Body of pancreas (tissue), 4 donors: Measurements from ENCODE around the gene ONECUT2. TPM values are rescaled to one million over a fixed set of nuclear protein-coding genes. Genes with fewer than 3 reads are reported as not detected.

ENCODE experiments used
- ATAC-seq: fragments of 150-250 bp; one replicate; pipeline ENCODE4 v1.9.1; 2016
- DNase-seq, 4 donors: peaks; one replicate each; pipeline ENCODE4 v3.0.0-alpha.2; 2019
- H3K27ac ChIP-seq, 4 donors: fragments of 200-600 bp; sonication (generic); 1 replicate in 3 of 4; 2 replicates in 1 of 4; pipeline versions ENCODE4 v1.5.1 to v1.6.1; 2016 to 2019; ENCODE audit warnings: mild to moderate bottlenecking in 1 of 4, mixed read lengths in 1 of 4, moderate library complexity in 1 of 4
- H3K27me3 ChIP-seq, 2 donors: fragments of 200-600 bp; sonication (generic); one replicate each; pipeline ENCODE4 v1.6.0; 2016; ENCODE audit warnings: mild to moderate bottlenecking in 1 of 2
- H3K36me3 ChIP-seq, 2 donors: fragments of 200-600 bp; sonication (generic); replicated peaks in 1 of 2; 2 replicates each; pipeline ENCODE4 v1.5.1; 2016; ENCODE audit warnings: low read depth in 2 of 2; ENCODE audit not compliant: insufficient read depth in 1 of 2
- H3K4me1 ChIP-seq: fragments of 200-600 bp; sonication (generic); one replicate; pipeline ENCODE4 v1.6.0; 2016
- H3K4me3 ChIP-seq, 2 donors: fragments of 200-600 bp; sonication (generic); 1 replicate in 1 of 2; 2 replicates in 1 of 2; pipeline ENCODE4 v1.5.1; 2016 to 2019
- H3K9me3 ChIP-seq, 3 donors: fragments of 200-600 bp; sonication (generic); 1 replicate in 2 of 3; 2 replicates in 1 of 3; pipeline ENCODE4 v1.5.1; 2016
- CTCF ChIP-seq, 7 experiments: fragments of 450-650 bp in 4 of 7; fragments of 200-600 bp in 3 of 7; sonication (generic) in 3 of 7; IDR thresholded peaks; one replicate each; pipeline ENCODE4 v1.5.1; 2016 to 2019; ENCODE audit warnings: antibody characterized with exemption in 7 of 7
- POLR2A ChIP-seq, 3 donors: fragments of 450-650 bp; IDR thresholded peaks; one replicate each; pipeline ENCODE4 v1.6.1; 2016; ENCODE audit warnings: antibody characterized with exemption in 3 of 3, mild to moderate bottlenecking in 2 of 3
- WGBS, 2 donors: methylation state at CpG; one replicate each; pipeline ENCODE4 v1.1.5; 2017; 5-methylcytosine and 5-hydroxymethylcytosine counted together
- intact Hi-C: fragments of 100-400 bp; cut with DNase I; formaldehyde crosslinking; loops from one replicate; pipeline ENCODE4 v1.15.1; 2023
- total RNA-seq, 2 donors: library from RNA; depleted of rRNA; stranded (reverse); fragments of >200 nt; gene quantifications; one replicate each; pipeline ENCODE4 v1.1.0, GENCODE V29; 2016

The ONECUT2 gene
- total RNA-seq, 2 donors from 2014 or later: 2.6 to 3.1 TPM

- Histone ChIP-seq H3K4me1 (peaks cover 30% of the 10 kb centered on the region), H3K27me3 (no peaks in the 10 kb centered on the region), H3K36me3 (no peaks in the 10 kb centered on the region), H3K4me3 (no peak overlapping the region), H3K27ac (no peak overlapping the region), H3K9me3 (no peaks in the 10 kb centered on the region)
- DNase-seq (no peak), ATAC-seq (peak; percentile 27)
- no peak for TF ChIP-seq POLR2A (IDR thresholded peaks at IDR 0.05)
- no peak for TF ChIP-seq CTCF (IDR thresholded peaks at IDR 0.05)
- WGBS, 2 donors: 8 to 12% methylated on average over 4 to 14 of the region's 14 CpGs
- intact Hi-C loops: no loop called here
Observed at GRCh38 chr18:57447154-57447621, 12.0 kb downstream of the ONECUT2 start.

GRCh38 chr18:57455576-57456129, 20.5 kb downstream of the ONECUT2 start:
- WGBS, 2 donors: 50 to 59% methylated on average over 5 of the region's 5 CpGs
- intact Hi-C loops: no loop called here
- Histone ChIP-seq H3K9me3 (no peaks in the 10 kb centered on the region), H3K4me1 (no peaks in the 10 kb centered on the region), H3K27ac (no peak overlapping the region), H3K4me3 (no peak overlapping the region), H3K27me3 (no peaks in the 10 kb centered on the region), H3K36me3 (no peaks in the 10 kb centered on the region)
- TF ChIP-seq CTCF (IDR thresholded peaks at IDR 0.05) (no peak), POLR2A (IDR thresholded peaks at IDR 0.05) (no peak)
- no peak for ATAC-seq
- DNase-seq: no peak

GRCh38 chr18:57461652-57462269, 26.6 kb downstream of the ONECUT2 start:
- no peaks in the 10 kb centered on the region for H3K36me3 ChIP-seq
- H3K4me1 ChIP-seq: peaks cover 7% of the 10 kb centered on the region
- no peak for TF ChIP-seq POLR2A (IDR thresholded peaks at IDR 0.05)
- no peak for TF ChIP-seq CTCF (IDR thresholded peaks at IDR 0.05)
- ATAC-seq (no peak), DNase-seq (no peak)
- no peak overlapping the region for H3K4me3 ChIP-seq
- 88 to 94% methylated on average over 2 to 3 of the region's 3 CpGs for WGBS, 2 donors
- no peaks in the 10 kb centered on the region for H3K9me3 ChIP-seq
- no peaks in the 10 kb centered on the region for H3K27me3 ChIP-seq
- no peak overlapping the region for H3K27ac ChIP-seq
- intact Hi-C loops: no loop called here

- DNase-seq (no peak), ATAC-seq (no peak)
- Histone ChIP-seq H3K4me1 (peaks cover 9% of the 10 kb centered on the region), H3K36me3 (no peaks in the 10 kb centered on the region), H3K4me3 (no peak overlapping the region), H3K9me3 (no peaks in the 10 kb centered on the region), H3K27ac (no peak overlapping the region), H3K27me3 (no peaks in the 10 kb centered on the region)
- TF ChIP-seq POLR2A (IDR thresholded peaks at IDR 0.05) (no peak), CTCF (IDR thresholded peaks at IDR 0.05) (no peak)
- 16 to 22% methylated on average over 2 of the region's 2 CpGs for WGBS, 2 donors
- intact Hi-C loops: no loop called here
Observed at GRCh38 chr18:57466307-57466706, 31.1 kb downstream of the ONECUT2 start.
